GM19467 (cell line): Measurements from ENCODE around the gene ERC2.
"Not testable (repeated sequence)": the region's sequence is repeated elsewhere in the genome, so short reads cannot be mapped to it uniquely, and the experiment has no call there.

Experiments used
- ATAC-seq: cut with Tn5 transposase; IDR thresholded peaks from one replicate; pipeline ENCODE4 v1.9.1; 2021; ENCODE audit warnings: mild to moderate bottlenecking, moderate library complexity; ENCODE audit not compliant: unreplicated experiment

The ERC2 gene

DNA sequence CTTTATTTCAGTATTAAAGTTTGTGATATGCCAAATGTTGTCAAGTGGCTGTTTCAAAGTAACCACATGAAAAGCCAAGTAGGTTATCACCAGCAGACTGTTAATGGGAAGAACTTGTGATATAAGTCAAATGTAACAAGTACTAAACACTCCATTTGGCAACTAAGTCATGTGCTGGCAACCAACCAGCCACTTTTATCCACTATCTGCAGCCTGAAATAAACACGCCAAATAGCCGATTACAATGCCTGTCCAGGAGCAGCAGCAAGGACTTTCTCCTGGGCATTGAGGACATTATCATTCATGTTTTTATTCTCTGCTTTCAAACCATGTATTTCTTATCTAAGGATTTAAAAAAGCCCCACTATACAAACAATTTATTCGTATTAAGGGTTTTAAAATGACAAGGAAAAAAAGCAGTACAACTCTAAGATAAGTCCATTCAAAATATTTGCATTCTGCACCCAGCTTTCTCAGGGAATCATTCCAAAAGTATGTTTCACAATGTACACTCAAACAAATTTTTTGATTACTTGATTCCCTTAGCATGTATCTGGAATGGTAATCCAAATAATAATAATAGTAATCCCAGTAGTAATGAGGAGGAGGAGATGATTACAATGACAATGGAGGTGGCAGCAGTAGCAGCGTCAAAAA is 448.6 kb downstream of the ERC2 start:
- no peak for ATAC-seq

DNA sequence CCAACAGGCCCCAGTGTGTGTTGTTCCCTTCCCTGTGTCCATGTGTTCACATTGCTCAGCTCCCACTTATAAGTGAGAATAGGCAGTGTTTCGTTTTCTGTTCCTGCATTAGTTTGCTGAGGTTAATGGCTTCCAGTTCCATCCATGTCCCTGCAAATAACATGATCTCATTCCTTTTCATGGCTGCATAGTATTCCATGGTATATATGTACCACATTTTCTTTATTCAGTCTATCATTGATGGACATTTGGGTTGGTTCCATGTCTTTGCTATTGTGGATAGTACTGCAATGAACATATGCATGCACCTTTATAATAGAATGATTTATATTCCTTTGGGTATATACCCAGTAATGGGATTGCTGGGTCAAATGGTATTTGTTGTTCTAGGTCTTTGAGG is 452.9 kb downstream of the ERC2 start:
- not testable (repeated sequence) for ATAC-seq

DNA sequence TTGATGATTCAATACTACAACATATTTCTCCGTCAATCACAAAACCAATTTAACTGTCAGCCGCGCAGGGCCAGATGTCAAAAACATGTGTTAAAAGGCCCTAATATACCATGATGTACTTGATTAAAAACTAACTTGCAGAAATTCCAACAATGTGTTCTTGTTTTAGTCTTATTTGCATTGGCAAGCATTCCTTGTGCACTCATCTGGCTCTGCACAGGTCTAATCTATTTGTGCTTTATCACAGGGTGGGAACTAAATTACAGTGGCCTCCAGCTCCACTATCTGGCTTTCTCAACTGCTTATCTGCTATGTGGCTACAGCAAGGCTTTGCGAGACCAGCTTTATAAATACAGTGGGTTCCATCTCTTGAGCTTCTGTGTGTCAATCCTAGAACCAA is 455.5 kb downstream of the ERC2 start:
- ATAC-seq: no peak

DNA sequence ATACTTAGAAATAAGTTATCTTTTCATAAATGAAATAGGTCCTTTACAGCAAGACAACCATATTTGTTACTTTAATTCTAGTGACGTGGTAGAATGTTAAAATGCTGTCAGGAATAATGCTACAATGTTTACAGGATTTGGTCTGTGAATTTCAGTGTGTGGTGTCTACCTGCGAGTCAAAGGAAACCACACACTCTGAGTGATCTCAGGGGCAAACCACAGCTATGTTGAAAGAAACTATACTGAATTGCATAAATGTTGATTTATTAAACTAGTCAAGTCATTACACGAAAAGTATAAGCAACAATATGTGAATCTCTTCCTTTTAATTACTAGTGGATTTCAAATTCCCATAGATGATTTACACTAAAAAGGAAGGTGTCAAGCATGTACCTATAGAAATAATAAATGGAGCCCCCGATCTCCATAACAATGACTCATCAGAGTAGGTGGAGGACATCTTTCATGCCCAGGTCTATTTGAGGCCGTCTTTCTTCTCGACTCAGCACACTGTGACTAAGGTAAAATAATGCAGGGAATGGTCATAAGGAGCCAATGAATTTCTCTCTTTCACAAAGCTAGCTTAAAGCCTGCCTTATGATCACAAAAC is 463.0 kb downstream of the ERC2 start:
- ATAC-seq: no peak

DNA sequence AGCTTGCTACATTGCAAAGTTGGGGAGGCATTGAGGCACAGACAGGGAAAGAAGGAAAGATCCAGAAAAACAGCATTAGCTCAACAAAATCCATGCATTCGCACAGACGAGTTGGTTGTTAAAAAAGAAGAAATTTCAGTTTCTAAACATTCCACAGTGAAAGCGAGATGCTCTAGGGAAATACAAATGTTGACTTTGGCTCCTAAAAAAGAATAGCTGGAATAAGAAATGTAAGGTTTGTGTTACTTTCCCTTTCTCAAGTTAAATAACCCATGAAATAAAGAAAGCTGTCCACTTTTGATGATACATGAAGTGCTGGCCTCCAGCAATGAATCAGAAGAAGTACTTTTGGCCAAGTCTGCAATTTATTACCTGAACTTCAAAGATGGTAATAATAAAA is 465.1 kb downstream of the ERC2 start:
- no peak for ATAC-seq

DNA sequence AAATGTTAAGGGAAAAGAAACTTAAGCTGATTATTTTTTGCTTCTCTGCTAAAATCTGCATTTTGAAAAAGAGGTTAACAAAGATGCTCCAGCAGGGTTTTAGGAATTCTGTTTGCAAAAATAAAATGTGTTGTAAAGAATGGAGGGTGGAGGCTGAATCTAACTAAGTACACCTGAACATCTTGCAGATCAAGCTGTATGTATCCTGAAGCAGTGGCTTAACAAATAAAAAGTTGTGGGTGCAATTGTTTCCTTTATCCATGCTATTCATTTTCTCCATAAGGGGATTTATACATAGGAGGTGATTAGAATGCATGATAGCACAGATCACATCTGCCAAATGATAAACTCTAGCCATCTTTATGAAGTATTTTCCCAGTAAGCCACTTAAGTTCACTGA is 466.3 kb downstream of the ERC2 start:
- ATAC-seq: no peak

DNA sequence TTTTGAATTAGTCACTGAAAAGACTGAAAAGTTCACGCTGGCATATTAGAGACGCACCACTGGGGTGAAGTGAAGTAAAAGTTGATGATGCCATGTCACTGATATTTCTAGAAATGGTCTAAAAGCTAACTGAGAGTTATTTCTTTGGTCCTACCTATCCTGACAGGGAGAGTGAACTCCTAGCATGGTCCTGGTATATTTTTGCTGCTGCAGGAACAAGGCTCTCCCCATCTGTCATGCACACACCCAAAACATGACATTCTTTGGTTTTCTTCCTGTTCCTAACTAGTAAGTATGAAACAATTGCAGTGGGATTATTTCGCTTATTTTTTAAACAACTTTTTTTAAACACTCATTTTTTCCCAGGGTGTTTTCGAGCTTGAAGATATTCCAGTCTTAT is 466.7 kb downstream of the ERC2 start:
- ATAC-seq: no peak

DNA sequence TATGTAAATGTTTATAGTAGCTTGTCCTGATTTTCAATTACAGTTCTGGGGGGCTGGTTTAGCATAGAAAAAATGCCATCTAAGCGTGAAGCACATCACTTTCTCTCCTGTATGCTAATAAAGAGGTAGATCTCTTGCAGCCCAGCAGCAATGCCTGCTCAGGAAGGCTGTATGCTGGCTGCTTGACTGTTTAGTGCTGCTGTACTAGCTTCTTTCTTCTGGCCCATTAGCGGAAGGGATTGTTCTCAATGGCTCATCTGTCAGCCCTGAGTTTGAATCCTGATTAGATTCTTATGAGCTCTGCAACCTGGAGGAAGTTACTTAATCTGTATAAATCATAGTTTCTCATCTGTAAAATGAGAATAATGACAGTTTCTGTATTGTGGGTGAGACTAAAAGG is 478.9 kb downstream of the ERC2 start:
- ATAC-seq: no peak

DNA sequence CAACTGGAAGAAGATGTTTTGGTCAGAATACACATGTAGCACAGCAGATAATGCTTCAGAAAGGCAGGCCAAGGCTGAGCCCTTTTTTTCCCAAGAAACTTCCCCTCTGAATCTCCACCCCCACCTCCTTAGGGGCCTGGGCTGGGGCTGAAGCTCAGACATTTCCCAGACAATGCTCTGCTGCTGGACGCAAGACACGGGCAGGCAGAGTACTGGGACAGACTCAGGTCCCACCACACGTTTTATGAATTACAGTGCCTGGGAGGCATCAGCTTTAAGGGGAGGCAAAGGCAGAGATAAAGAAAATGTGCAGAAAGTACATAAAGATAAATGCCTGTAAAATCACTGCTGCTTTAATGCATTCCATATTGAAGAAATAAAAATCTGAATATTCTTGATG is 479.4 kb downstream of the ERC2 start:
- ATAC-seq: no peak

DNA sequence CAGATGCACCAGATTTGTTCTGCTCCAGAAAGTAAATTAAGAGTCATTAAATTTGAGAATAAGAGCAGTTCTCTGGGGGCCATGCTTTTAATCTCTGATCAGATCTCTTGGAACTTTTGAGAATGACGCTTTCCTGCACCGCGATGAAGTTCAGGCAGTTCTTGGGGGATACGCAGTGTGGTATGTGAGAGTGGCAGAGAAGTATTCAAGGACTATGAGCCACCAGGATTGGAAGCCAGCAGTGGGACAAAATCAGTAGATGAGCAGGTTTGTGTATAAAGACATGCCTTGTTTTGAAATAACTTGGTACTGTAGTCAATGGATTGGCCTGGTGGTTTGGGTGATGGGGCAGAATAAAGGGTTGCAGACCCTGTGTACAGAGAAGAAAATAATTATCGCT is 483.6 kb downstream of the ERC2 start:
- no peak for ATAC-seq

DNA sequence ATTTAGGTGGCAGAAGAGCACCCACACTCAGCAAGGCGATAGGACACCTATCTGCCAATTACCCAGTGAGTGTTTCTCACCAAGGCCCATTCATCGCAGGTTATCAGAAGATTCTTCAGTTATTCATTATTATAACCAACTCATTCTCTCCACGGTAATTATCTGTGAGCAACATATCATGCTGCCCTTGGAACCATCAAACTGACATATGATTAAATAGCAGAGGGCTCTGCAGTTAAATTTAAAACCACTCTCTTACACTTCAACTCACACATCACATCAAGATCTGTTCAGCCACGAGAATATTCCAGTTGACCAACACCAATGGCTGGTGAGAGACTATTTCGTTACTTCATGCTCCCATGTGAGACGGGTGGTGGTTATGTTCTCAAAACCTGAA is 489.3 kb downstream of the ERC2 start:
- ATAC-seq: no peak

DNA sequence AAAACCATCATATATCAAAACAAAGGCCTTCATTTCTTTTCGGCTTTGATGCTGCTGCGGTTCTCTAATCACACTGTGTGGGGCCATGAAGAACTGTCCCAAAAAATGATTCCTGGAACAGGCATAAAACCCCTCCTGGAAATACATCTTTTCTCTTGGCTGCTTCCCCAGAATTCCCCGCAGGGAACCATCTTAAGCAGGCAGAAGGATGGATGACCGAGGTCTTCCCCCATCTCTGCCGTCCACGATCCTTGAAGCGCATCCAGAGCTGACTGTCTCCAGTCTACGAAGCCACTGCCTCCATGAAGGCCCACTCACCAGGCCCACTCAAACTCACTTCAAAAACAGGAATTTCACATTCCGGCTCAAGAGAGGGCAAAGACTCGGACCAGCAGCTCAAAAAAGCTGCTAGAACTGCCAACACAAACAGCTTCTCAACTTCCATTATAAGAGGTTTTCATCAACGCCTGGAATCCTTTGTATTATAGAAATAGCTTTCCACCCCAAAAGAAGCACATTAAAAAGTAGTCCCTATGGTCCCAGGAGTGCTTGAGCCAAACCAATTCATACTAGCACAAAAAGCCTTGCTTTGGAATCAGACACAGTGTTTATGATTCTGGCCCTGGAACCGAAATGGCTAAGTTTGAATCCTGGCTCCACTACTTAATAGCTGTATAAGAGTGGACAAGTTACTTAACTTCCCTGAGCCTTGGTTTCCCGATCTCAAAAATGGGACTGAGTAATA is 493.7 kb downstream of the ERC2 start:
- ATAC-seq: no peak

DNA sequence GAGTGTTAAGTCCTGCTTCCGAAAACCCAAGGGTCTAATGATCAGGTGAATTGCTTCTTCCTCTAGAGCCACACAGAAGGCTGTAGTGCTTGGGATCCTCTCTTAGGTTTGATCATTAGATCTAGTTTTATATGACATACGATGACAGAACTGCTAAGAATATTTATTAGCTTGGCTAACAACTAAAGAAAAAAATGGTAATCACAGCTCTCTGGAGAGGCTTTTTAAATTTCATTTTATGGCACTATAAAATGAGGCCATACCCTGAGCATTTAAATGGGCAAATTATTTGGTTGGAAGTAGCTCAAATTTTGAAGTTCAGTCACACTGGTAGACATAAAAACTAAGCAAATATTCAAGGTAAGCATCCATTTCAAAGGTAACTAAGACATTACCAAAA is 498.6 kb downstream of the ERC2 start:
- no peak for ATAC-seq

DNA sequence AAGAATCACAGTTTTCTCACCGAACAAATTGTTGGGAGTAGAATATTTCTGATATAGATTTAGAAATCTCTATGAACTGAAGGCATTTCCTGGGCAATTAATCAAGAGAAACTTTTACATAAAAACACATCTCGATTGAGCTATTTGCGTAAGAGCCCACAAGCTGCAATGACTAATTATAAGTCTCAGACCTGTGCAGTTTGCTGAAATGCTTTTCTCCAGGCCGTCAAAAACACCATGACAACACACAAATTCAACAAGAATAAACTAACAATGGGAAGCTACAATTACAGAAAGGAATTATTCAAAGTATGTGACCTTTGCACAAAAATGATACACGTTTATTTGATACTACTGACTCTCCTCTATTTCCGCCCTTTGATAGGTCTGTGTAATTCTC is 499.9 kb downstream of the ERC2 start:
- ATAC-seq: no peak

DNA sequence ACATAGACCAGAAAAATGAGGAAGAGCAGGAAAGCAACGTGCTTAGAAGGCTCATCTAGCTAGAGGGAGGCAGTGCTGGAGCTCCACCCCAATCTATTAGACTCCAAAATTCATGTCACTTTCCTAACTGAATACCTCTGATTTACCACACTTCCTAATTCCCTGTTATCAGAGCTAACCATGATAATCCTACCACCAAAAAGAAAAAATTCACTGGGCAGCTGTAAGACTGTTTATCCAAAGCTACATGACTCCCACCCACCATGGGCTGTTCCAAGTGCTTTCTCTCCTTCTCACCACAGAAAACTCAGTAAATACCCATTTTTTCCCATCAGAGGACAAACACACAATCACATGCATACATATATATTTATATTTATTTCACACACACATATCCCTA is 501.7 kb downstream of the ERC2 start:
- no peak for ATAC-seq

DNA sequence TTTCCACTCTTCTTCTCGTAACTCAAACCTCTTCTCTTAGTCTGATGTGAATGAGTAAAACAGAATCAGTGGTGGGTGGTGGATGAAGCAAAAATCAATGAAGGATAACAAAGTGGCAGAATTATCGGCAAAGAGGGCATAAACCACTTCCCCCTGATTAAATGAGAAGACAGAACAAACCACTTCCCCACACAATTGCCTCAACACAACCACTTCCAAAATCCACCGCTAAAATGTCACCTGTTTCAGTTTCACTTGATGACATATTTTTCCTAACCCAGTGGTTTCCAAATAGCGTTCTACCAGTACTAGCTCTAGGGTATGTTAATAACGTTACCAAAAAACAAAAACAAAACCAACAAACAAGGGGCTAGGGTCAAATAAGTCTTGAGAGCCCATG is 502.5 kb downstream of the ERC2 start:
- ATAC-seq: no peak

DNA sequence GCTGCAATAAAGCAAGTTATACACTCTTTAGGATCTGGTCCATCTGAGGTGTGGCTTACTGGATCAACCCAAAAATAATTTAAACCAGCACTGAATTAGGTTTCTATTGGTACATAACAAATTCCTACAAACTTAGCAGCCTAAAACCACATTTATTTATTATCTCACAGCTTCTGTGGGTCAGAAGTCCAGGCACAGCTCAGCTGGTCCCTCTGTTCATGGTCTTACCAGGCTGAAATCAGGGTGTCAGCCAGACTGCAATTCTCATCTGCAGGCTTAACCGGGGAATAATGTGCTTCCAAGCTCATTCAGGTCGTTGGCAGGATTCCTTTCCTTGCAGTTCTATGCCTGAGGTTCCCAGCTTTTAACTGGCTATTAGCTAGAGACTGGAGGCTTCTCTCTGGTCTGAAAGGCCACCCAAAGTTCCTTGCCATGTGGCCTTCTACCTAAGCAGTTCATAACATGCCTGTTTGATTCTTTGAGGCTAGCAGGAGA is 503.7 kb downstream of the ERC2 start:
- ATAC-seq: no peak

DNA sequence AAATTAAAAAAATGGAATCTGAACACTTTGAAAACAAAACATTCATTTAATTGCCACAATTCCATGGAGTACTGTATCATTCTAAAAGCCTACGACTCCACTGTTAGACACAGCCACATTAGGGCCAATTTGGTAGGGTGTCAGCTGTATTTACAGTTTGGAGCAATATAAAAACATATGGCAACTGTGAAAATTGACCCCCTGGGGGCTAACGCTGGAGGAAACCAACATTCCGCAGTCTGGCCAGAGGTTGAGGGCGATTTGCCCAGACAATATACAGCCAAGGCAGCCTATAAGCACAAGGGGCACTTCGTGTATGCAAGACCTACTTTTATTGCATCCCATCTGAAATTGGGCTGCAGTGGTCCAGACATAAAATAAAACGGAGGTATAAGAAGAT is 504.7 kb downstream of the ERC2 start:
- no peak for ATAC-seq

DNA sequence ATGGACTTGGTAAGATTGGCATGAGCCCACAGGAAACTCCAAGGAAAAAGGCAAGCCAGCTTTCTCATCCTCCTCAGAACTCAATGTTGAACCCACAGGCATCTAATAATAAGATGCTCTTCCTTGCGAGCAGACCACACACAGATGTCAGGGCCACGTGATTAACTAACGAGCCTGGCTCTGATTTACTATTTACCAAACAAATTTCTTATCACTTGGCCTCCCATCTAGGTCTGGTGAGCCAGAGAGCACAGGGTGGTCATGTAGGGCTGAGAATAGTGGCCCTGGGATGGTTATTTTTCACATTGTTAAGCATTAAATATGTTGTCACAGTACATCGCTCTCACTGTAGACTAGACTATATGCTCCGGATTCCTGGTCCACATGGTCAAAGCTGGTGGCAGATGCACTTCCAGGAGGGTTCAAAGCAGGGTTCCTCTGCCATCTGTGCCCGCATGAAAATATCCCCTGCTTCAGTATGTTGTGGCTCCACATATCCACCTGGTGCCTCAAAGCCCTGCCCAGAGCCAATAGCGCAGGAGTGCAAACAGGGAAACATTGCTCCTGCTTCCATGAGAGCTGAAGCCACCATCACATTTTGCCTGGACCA is 508.7 kb downstream of the ERC2 start:
- no peak for ATAC-seq

DNA sequence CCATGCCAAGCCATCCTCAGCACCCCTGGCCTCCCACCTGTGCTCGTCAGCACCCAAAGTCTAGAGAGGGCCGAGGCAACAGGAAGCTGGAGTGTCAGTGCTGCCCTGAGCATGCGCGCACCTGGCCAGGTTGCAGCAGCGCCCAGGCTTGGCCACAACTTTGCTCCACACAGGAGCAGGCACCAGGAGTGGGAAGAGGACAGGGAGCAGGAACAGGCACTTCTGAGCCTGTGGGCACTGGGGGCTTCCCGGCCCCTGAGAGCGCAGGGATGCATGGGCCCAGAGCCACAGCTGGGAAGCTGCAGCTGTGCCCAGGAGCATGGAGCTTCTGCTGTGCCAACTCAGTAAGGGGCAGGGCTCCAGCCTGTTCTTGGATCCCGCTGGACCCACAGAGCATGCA is 509.7 kb downstream of the ERC2 start:
- ATAC-seq: no peak

DNA sequence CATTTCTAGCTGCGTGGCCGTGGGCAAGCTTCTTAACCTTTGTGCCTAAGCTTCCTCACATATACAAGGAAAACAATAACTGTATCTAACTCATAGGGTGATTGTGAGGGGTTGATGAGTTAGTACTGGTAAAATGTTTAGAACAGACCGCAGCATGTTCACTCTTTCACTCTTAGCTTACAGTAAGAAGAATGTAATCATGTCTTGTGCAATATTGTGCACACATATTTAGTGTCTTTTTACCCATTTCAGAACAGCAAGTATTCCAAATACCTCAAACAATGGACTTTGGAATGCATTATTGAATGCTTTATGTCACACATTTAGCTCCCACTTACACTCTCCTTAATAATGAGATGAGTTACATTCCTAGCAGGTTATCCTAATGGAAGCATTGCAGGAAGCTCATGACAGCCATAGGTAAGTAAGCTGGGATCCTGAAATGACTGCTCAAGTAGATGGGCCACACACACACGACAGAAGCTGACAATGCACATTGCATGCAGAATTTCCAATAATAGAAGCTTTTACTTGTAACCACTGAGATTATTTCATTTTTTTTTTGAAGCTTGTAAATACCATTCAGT is 512.3 kb downstream of the ERC2 start:
- ATAC-seq: no peak
